GM21390 (cell line): Measurements from ENCODE around the gene CACNA1D.

Source experiments
- ATAC-seq: cut with Tn5 transposase; IDR thresholded peaks from one replicate; pipeline ENCODE4 v1.9.1; 2021; ENCODE audit not compliant: unreplicated experiment

CACNA1D gene

DNA sequence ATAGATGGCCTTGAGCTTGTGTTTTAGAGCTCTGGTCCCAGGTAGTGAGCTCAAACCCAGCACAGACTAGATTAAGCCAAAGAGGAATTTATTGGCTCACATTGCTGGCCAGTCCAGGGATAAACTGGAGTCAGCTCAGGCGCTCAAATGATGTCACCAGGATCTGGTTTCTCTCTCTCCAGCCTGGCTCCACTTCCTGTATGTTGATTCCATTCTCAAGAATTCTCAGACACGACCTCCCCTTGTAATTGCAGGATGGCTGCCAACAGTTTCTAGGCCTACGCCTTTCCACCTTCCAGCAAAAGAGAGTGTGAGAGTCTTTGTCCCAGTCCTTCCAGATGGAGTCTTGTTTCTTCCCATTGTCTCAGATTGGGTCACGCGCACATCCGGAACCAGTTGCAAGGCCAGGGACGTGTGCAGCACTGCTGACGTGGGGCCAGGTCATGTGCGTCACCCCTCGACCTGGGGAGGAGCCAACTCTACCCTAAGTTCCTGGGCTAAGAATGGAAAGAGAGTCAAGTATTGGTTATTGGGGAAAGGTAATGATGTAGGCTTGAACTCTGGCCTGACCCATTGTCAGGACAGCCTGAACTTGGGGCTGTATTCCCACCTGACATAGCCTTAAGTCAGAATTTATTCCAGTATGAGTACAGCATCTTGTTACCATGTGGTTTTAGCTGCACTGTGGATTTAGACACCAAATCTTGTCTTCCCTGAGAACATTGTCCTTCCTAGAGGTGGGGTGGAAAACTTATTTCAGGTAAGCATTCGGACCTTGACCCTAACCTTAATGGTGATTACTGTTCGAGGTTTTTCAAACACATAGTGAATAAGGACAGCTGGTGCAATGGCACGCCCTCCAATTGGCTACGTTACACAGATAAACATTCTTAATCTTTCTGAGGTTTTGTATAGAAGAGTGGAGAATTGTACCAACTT lies 31.6 kb downstream of the CACNA1D start:
- no peak for ATAC-seq

- ATAC-seq, result no peak
Measured at GRCh38 chr3:53526704-53527055, 32.3 kb downstream of the CACNA1D start.

GRCh38 chr3:53530205-53530604 lies 35.8 kb downstream of the CACNA1D start:
- no peak for ATAC-seq

GRCh38 chr3:53531749-53532148 lies 37.3 kb downstream of the CACNA1D start:
- ATAC-seq, result no peak

DNA sequence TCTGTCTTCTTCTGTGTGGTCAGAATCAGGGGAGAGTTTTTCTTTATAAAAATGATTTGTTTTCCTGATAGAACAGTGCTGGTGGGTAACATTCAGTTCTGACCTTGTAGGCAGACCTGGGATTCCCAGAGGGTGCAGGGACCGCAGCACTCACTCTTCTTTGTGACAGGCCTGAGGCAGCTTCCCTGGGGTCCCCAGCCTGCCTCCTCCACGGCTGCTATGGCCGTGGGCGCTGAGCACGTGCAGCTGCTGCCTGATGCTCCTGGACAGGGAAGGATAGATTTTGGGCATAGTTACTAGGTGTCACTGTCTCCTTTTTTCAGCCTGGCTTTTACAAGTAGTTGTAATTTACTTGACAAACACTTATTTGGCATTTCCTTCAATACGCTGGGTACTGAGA lies 39.1 kb downstream of the CACNA1D start:
- no peak for ATAC-seq

DNA sequence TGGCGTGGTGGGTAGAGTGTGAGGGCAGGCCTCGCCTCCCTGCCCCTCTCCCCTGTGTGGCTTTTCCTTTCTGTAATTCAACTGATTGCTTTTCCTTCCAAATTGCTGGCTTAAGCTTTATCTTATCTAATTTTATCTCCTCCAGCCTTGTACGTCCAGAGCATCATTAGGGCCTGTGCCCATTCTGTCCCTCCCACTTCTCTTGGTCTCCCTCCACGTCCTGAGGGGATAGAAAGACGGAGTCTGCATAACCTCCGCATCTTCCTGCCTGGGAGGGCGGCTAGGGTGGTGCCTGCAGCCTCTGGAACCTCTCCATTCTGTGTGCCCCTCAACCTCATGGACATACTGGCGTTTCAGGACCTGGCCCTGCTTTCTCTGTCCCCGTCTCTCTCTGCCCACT lies 39.8 kb downstream of the CACNA1D start:
- no peak for ATAC-seq

GRCh38 chr3:53534676-53535400 lies 40.4 kb downstream of the CACNA1D start:
- ATAC-seq, result no peak

GRCh38 chr3:53536282-53536681 lies 41.9 kb downstream of the CACNA1D start:
- ATAC-seq, result no peak

DNA sequence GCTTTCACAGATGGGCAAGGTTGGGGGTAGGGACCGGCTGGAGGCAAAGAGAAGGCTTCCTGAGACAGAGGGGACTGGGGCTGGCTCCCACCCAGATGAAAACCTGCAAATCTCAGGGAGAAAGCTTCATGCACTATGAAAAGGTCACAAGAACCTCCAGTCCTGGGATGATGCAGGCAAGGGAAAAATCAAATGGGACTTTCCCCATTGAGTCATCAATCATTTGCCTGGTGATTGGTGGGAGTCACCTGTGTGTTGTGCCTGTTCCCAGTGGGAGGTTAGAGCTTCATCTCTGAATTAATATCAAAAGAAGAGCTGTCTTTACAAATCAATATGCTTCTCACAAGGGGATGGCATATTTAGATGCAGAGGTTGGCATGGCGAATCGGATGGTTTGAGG lies 49.9 kb downstream of the CACNA1D start:
- no peak for ATAC-seq

GRCh38 chr3:53545310-53545995 lies 51.0 kb downstream of the CACNA1D start:
- no peak for ATAC-seq

DNA sequence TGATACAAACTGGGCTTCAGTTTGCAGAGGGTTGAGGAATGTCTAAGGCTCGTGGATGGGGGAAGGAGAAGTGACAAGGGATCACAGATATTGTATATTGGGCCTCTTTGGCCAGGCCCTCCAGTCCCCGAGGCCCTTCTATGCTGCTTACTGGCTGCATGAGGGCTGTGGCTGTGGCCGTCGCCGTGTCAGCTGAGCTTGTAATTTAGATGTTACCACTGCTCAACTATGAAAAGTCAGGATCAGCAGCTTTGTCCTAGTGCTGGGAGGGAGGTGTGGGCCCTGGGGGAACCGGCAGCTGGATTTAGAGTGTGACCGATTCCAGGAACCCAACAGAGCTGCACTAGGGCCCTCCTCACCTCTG lies 51.6 kb downstream of the CACNA1D start:
- no peak for ATAC-seq

DNA sequence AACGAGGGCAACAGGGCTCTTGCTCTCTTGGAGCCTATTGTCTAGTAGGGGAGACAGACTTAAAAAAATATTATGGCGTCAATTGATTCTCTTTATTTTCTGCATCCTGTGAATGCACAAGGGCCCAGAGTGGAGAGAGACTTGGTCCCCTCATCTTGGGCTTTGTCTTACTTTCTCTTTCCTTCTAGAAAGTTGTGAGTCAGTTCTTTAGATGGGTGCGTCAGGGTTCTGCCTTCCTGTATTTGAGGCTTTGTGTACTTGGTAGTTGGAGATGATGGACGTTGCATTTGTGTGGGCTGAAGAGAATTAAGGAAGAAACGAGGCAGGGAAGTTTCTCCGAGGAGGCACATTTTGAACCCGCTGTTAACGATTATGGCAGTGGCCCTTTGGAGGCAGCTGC lies 52.9 kb downstream of the CACNA1D start:
- no peak for ATAC-seq

- no peak for ATAC-seq
Measured at GRCh38 chr3:53550005-53550620, 55.7 kb downstream of the CACNA1D start.

GRCh38 chr3:53551324-53551723 lies 56.9 kb downstream of the CACNA1D start:
- no peak for ATAC-seq

GRCh38 chr3:53552730-53553129 lies 58.3 kb downstream of the CACNA1D start:
- no peak for ATAC-seq

DNA sequence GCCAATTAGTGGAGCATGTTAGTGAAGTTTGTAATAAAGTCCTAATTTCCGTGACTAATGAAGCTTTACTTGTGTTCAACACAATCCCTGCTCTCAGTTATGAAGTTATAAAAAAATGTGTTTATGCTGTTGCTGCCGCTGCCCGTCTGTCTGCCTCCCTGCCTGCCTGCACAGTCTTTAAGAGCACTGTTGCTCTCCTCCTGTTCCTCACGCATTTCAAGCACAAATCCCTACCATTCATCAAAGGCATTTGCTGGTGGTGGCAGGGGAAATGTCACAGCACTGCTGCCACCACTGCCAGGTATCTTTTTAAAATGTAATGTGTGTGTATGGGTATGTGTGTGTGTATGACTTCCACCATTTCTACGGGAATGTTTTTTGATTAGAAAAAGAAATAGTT lies 58.8 kb downstream of the CACNA1D start:
- no peak for ATAC-seq

GRCh38 chr3:53554559-53555067 lies 60.2 kb downstream of the CACNA1D start:
- ATAC-seq, result peak; percentile 78

DNA sequence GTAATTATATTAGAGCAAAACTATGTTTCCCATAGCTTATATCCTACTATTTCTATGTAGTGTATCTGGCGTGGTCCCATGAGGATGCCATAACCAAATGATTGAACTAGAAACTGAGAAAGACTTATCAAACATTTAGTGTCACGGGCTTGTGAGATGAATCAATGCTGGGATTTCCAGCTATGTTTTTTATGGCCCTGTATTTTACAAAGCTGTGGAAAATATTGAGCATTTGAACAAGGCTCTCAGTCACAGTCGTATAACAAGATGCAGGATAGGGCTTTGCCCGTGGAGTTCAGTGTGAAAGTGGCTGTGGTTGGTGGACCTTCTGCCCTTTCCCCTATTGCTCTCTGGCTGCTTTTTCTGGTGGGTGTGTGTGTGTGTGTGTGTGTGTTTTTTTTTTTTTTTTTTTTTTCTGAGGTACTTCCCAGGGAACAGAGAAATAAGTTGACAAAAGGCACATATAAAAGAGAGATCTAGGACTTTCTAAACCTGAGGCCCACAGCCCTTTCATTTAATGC lies 60.7 kb downstream of the CACNA1D start:
- ATAC-seq, result peak; percentile 64

DNA sequence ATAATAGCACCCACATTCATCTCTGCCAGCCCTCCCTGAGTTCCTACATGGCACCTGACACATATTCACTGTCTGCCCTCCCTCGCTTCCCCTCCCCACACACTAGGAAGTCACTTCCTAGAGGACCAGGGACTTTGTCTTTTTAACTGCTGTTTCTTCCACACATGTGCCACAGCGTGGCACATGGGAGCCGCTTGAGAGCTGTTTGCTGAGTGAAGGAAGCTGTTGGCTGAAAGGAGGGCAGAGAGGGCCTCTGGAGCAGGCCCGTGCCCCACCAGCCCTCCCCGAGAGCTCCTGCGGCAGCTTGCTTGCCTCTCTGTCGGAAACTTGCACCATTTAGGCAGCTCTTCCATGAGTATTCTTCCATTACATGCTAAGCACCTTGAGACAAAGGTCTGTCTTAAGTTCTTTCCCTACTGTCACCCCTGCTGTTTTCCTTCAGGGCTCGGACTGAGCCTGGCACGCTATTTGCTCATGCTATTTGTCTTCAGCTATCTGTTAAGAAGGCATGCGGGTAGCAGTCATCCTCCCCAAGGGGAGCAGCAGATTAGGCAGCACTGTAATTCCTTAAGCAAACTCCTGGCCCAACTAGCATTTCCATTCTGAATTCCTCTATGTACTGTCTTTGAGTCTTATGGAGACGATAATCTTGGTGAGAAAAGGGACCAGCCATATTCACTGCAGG lies 72.2 kb downstream of the CACNA1D start:
- ATAC-seq, result no peak

DNA sequence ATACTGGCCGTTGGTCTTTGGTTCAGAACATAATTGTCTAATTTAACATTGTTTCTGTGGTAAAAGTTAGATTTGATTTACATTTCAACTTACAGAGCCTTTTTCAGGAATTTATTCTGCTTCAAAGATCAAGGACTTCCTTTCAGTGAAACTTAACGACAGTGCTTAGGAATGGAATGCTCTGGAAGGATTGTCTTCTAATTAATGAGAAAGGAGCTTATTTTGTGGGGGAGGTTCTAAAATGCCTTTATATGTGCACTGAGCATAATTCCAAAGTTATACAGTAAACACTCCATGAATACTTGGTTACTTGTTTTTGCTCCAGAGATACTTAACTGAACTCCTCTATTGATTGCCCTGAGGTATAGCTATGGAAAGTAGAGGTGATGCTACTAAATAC lies 75.7 kb downstream of the CACNA1D start:
- ATAC-seq, result no peak
